Suprapubic skin (tissue), 4 donors: ENCODE measurements around the gene CLCF1. TPM values are rescaled to one million over a fixed set of nuclear protein-coding genes. Genes with fewer than 3 reads are reported as not detected.

Experiments used
- DNase-seq, 2 donors: peaks; one replicate each; pipeline ENCODE4 v3.0.0-alpha.2; 2019; ENCODE audit warnings: low spot score in 2 of 2
- H3K27ac ChIP-seq: fragments of 200-600 bp; sonication (generic); one replicate; pipeline ENCODE4 v1.5.1; 2019
- H3K27me3 ChIP-seq: fragments of 200-600 bp; sonication (generic); one replicate; pipeline ENCODE4 v1.5.1; 2019
- H3K36me3 ChIP-seq: fragments of 200-600 bp; sonication (generic); one replicate; pipeline ENCODE4 v1.5.1; 2019
- H3K4me1 ChIP-seq: fragments of 200-600 bp; sonication (generic); one replicate; pipeline ENCODE4 v1.5.1; 2019
- H3K4me3 ChIP-seq: fragments of 200-600 bp; sonication (generic); one replicate; pipeline ENCODE4 v1.5.1; 2019; ENCODE audit warnings: mild to moderate bottlenecking
- H3K9me3 ChIP-seq: fragments of 200-600 bp; sonication (generic); one replicate; pipeline ENCODE4 v1.5.1; 2019
- CTCF ChIP-seq, 2 donors: fragments of 200-600 bp in 1 of 2; fragments of 450-650 bp in 1 of 2; sonication (generic) in 1 of 2; IDR thresholded peaks; one replicate each; pipeline ENCODE4 v1.5.1; 2016 to 2019; ENCODE audit warnings: antibody characterized with exemption in 2 of 2, mild to moderate bottlenecking in 1 of 2, moderate library complexity in 1 of 2
- EP300 ChIP-seq: sonication (generic); formaldehyde crosslinking; IDR thresholded peaks from one replicate; pipeline ENCODE4 v1.6.1; 2017; ENCODE audit warnings: antibody characterized with exemption
- POLR2A ChIP-seq, 2 donors: fragments of 450-650 bp; IDR thresholded peaks; one replicate each; pipeline ENCODE4 v1.6.1; 2017; ENCODE audit warnings: antibody characterized with exemption in 2 of 2, mild to moderate bottlenecking in 2 of 2, moderate library complexity in 2 of 2
- POLR2AphosphoS5 ChIP-seq, 3 donors: sonication (generic); formaldehyde crosslinking; IDR thresholded peaks; one replicate each; pipeline ENCODE4 v1.6.1; 2017; ENCODE audit warnings: antibody characterized with exemption in 3 of 3
- WGBS: methylation state at CpG from one replicate; pipeline ENCODE4 v1.1.5; 2018; 5-methylcytosine and 5-hydroxymethylcytosine counted together
- total RNA-seq, 4 donors: library from RNA; depleted of rRNA; stranded (reverse); fragments of >200 nt; gene quantifications; one replicate each; pipeline ENCODE4 v1.1.0, GENCODE V29; 2016

Gene CLCF1
- total RNA-seq, 4 donors from 2014 or later, result 2.7 to 5.5 (median 4.0) TPM

GRCh38 chr11:67344264-67344663 is 29.1 kb downstream of the CLCF1 start:
- no peaks in the 10 kb centered on the region for H3K9me3 ChIP-seq
- no peak overlapping the region for H3K27ac ChIP-seq
- DNase-seq, result no peak
- TF ChIP-seq EP300 (no peak), POLR2A (IDR thresholded peaks at IDR 0.05) (no peak), CTCF (IDR thresholded peaks at IDR 0.05) (no peak), POLR2AphosphoS5 (IDR thresholded peaks at IDR 0.05) (no peak)
- H3K4me1 ChIP-seq, result peaks cover 21% of the 10 kb centered on the region
- H3K4me3 ChIP-seq, result no peak overlapping the region
- no peaks in the 10 kb centered on the region for H3K27me3 ChIP-seq
- 89% methylated on average over 4 of the region's 4 CpGs for WGBS
- H3K36me3 ChIP-seq, result no peaks in the 10 kb centered on the region

- WGBS, result 91% methylated on average over 3 of the region's 3 CpGs
Measured at GRCh38 chr11:67337257-67337656, 36.1 kb downstream of the CLCF1 start.

DNA sequence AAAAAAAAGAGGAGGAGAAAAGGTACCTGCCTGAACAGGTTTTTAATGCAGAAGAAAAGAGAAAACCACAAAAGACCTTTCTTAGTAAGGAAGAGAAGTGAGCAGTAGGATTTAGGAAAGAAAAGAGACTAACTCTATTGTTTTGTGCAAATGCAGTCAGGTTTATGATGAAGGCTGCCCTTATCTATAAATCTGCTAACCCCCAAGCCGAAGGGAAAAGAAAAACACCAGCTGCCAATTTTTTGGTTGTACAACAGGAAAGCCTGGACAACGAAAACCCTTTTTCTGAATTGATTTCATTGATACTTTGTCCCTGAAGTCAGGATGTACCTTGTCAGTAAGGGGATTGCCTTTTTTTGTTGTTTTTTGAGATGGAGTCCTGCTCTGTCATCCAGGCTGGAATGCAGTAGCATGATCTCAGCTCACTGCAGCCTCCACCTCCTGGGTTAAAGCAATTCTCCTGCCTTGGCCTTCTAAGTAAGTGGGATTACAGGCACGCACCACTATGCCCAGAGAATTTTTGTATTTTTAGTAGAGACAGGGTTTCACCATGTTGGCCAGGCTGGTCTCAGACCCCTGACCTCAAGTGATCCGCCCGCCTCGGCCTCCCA is 41.2 kb downstream of the CLCF1 start:
- DNase-seq, result peak in 1 of 2 donors; percentile 20
- no peak for TF ChIP-seq POLR2AphosphoS5 (IDR thresholded peaks at IDR 0.05)
- TF ChIP-seq EP300, result no peak
- TF ChIP-seq POLR2A (IDR thresholded peaks at IDR 0.05), result no peak
- no peak for TF ChIP-seq CTCF (IDR thresholded peaks at IDR 0.05)
- peaks cover 7% of the 10 kb centered on the region for H3K36me3 ChIP-seq
- no peak overlapping the region for H3K27ac ChIP-seq
- H3K9me3 ChIP-seq, result no peaks in the 10 kb centered on the region
- 84% methylated on average over 6 of the region's 6 CpGs for WGBS
- no peaks in the 10 kb centered on the region for H3K4me1 ChIP-seq
- H3K27me3 ChIP-seq, result no peaks in the 10 kb centered on the region
- no peak overlapping the region for H3K4me3 ChIP-seq

More at GRCh38 chr11:67337257-67337656, 36.1 kb downstream of the CLCF1 start:
- TF ChIP-seq CTCF (IDR thresholded peaks at IDR 0.05) (no peak), EP300 (no peak), POLR2A (IDR thresholded peaks at IDR 0.05) (no peak), POLR2AphosphoS5 (IDR thresholded peaks at IDR 0.05) (no peak)
- Histone ChIP-seq H3K27ac (no peak overlapping the region), H3K27me3 (no peaks in the 10 kb centered on the region), H3K4me3 (no peak overlapping the region), H3K9me3 (no peaks in the 10 kb centered on the region), H3K36me3 (peaks cover 7% of the 10 kb centered on the region), H3K4me1 (no peaks in the 10 kb centered on the region)
- no peak for DNase-seq

- no peaks in the 10 kb centered on the region for H3K9me3 ChIP-seq
- peak in 1 of 2 donors; percentile 35 for DNase-seq
- H3K27ac ChIP-seq, result no peak overlapping the region
- 91% methylated on average over 7 of the region's 7 CpGs for WGBS
- no peaks in the 10 kb centered on the region for H3K36me3 ChIP-seq
- no peak overlapping the region for H3K4me3 ChIP-seq
- no peaks in the 10 kb centered on the region for H3K27me3 ChIP-seq
- TF ChIP-seq POLR2A (IDR thresholded peaks at IDR 0.05), result no peak
- no peak for TF ChIP-seq EP300
- TF ChIP-seq POLR2AphosphoS5 (IDR thresholded peaks at IDR 0.05), result no peak
- no peak for TF ChIP-seq CTCF (IDR thresholded peaks at IDR 0.05)
- H3K4me1 ChIP-seq, result peaks cover 11% of the 10 kb centered on the region
Measured at GRCh38 chr11:67323526-67323925, 49.9 kb downstream of the CLCF1 start.

- H3K27ac ChIP-seq, result no peak overlapping the region
- no peaks in the 10 kb centered on the region for H3K27me3 ChIP-seq
- peaks cover 17% of the 10 kb centered on the region for H3K4me1 ChIP-seq
- WGBS, result 89% methylated on average over 3 of the region's 3 CpGs
- TF ChIP-seq POLR2AphosphoS5 (IDR thresholded peaks at IDR 0.05), result no peak
- TF ChIP-seq POLR2A (IDR thresholded peaks at IDR 0.05), result no peak
- TF ChIP-seq EP300, result no peak
- TF ChIP-seq CTCF (IDR thresholded peaks at IDR 0.05), result no peak
- no peaks in the 10 kb centered on the region for H3K9me3 ChIP-seq
- no peak for DNase-seq
- no peak overlapping the region for H3K4me3 ChIP-seq
- no peaks in the 10 kb centered on the region for H3K36me3 ChIP-seq
Measured at GRCh38 chr11:67322049-67322448, 51.3 kb downstream of the CLCF1 start.
